ENCODE results near the gene TMCC3. TPM values are rescaled to one million over a fixed set of nuclear protein-coding genes. Genes with fewer than 3 reads are reported as not detected.

Gene TMCC3, protein sequence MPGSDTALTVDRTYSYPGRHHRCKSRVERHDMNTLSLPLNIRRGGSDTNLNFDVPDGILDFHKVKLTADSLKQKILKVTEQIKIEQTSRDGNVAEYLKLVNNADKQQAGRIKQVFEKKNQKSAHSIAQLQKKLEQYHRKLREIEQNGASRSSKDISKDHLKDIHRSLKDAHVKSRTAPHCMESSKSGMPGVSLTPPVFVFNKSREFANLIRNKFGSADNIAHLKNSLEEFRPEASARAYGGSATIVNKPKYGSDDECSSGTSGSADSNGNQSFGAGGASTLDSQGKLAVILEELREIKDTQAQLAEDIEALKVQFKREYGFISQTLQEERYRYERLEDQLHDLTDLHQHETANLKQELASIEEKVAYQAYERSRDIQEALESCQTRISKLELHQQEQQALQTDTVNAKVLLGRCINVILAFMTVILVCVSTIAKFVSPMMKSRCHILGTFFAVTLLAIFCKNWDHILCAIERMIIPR
- total RNA-seq (2022; extraction: Qiagen RNA extraction; ENCODE audit: low read depth), result 0.99 to 1.3 TPM (median 1.1 TPM) in 5 replicates

DNA sequence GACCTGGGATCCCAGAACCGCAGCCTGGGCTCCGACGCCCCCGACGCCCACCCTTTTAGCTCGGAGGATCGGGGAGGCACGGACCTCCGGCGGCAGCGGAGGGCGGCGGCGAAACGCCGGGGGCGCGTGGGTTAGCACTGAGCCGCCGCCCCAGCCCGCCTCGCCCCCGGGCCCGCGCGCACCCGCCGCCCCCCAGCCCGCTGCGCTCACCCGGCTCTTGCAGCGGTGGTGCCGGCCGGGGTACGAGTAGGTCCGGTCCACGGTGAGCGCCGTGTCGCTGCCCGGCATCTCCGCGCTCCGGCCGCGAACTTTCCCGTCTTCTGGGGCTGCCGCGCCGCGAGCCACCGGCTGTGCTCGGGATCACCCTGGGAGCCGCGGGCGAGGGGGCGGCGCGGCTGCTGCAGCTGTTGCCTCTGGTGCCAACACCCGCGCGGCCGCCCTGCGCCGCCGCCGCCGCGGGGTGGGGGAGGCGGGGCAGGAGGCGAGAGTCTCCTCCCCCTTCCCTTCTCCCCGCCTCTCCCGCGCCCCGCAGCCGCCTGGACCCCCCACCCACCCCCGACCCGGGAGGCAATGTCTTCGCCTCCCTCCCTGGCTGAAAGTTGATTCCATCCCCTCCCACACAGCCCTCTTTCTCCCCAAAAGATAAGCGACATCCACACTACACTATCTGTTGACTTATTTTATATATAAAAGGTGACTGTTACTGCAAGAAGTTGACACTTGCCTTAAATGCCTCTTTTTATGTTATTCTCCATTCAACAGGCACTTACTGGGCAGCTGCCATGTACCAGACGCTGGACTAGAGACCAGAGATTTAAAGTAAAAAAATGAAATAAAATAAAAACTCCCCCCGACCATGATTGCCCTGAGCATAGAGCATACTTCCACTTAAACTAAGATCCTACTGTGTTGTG, at the start of gene TMCC3:
TSS of gene TMCC3 (minus strand) at position 415 of the 914 bp plus-strand sequence. CDS start at position 288, 127 bp downstream.

Other genes starting within 250 kb of the TMCC3 start
- gene CEP83, start 190.7 kb downstream of the TMCC3 start, total RNA-seq (2022; extraction: Qiagen RNA extraction; ENCODE audit: low read depth), result 8.9 to 12.1 TPM (median 9.4 TPM) in 5 replicates